Measurements from ENCODE around the gene UGT1A6. TPM values are rescaled to one million over a fixed set of nuclear protein-coding genes. Genes with fewer than 3 reads are reported as not detected.
"Not testable (repeated sequence)": the region's sequence is repeated elsewhere in the genome, so short reads cannot be mapped to it uniquely, and the experiment has no call there.

UGT1A6 gene
- total RNA-seq, 1 donor from 2014 or later, result not detected

- Histone ChIP-seq H3K4me1 (no peaks in the 10 kb centered on the region), H3K27me3 (ENCODE audit: low read depth) (peaks cover 45% of the 10 kb centered on the region), H3K36me3 (no peaks in the 10 kb centered on the region), H3K27ac (replicated peaks) (no peak overlapping the region), H3K9me3 (replicated peaks) (peaks cover 13% of the 10 kb centered on the region), H3K4me3 (no peak overlapping the region)
- DNase-seq, result no peak
- TF ChIP-seq, protein P1, sequence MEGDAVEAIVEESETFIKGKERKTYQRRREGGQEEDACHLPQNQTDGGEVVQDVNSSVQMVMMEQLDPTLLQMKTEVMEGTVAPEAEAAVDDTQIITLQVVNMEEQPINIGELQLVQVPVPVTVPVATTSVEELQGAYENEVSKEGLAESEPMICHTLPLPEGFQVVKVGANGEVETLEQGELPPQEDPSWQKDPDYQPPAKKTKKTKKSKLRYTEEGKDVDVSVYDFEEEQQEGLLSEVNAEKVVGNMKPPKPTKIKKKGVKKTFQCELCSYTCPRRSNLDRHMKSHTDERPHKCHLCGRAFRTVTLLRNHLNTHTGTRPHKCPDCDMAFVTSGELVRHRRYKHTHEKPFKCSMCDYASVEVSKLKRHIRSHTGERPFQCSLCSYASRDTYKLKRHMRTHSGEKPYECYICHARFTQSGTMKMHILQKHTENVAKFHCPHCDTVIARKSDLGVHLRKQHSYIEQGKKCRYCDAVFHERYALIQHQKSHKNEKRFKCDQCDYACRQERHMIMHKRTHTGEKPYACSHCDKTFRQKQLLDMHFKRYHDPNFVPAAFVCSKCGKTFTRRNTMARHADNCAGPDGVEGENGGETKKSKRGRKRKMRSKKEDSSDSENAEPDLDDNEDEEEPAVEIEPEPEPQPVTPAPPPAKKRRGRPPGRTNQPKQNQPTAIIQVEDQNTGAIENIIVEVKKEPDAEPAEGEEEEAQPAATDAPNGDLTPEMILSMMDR (IDR thresholded peaks at IDR 0.05; ENCODE audit: borderline replicate concordance), result no peak
- intact Hi-C loops (cut with micrococcal nuclease), result no loop called here
Measured at GRCh38 chr2:233746475-233747282, 54.0 kb downstream of the UGT1A6 start.

DNA sequence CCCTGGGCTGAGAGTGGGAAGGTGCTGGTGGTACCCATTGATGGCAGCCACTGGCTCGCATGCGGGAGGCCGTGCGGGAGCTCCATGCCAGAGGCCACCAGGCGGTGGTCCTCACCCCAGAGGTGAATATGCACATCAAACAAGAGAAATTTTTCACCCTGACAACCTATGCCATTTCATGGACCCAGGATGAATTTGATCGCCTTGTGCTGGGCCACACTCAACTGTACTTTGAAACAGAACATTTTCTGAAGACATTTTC, 54.5 kb downstream of the UGT1A6 start:
- Histone ChIP-seq H3K27me3 (ENCODE audit: low read depth) (peaks cover 40% of the 10 kb centered on the region), H3K9me3 (replicated peaks) (peaks cover 13% of the 10 kb centered on the region), H3K27ac (replicated peaks) (no peak overlapping the region), H3K4me3 (no peak overlapping the region), H3K4me1 (no peaks in the 10 kb centered on the region), H3K36me3 (no peaks in the 10 kb centered on the region)
- no peak for DNase-seq
- TF ChIP-seq, protein P1 (IDR thresholded peaks at IDR 0.05; ENCODE audit: borderline replicate concordance), result no peak
- intact Hi-C loops (cut with micrococcal nuclease), result no loop called here

DNA sequence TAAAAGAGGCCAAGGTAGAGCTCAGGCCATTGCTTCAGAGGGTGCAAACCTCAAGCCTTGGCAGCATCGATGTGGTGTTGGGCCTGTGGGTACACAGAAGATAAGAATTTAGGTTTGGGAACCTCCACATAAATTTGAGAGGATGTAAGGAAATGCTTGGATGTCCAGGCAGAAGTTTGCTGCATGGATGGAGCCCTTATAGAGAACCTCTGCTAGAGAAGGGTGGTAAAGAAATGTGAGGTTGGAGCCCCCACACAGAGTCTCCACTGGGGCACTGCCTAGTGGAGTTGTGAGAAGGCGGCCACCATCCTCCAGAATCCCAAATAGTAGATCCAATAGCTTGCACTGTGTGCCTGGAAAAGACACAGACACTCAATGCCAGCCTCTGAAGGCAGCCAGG, 58.0 kb downstream of the UGT1A6 start:
- not testable (repeated sequence) for H3K4me3 ChIP-seq

DNA sequence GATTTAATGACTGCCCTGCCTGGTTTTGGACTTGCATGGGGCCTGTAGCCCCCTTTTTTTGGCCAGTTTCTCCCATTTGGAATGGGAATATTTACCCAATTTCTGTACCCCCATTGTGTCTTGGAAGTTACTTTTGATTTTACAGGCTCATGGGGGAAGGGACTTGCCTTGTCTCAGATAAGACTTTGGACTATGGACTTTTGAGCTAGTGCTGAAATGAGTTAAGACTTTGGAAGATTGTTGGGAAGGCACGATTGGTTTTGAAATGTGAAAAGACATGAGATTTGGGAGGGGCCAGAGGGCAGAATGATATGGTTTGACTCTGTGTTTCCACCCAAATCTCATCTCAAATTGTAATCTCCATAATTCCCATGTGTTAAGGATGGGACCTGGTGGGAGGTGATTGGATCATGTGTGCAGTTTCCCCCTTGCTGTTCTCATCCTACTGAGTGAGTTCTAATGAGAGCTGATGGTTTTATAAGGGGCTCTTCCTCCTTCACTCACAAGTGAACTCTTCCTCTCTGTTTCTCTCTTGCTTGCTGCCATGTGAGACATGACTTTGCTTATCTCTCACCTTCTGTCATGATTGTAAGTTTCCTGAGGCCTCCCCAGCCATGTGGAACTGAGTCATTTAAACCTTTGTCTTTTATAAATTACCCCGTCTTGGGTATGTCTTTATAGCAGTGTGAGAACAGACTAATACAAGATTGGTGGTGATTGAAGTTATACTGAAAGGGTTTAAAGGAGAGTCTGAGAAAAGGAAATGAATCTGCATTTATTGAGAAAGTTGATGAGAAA, 58.7 kb downstream of the UGT1A6 start:
- intact Hi-C loops (cut with micrococcal nuclease); H3K4me3 ChIP-seq; DNase-seq: not testable (repeated sequence)

More for the DNA sequence above, 58.0 kb downstream of the UGT1A6 start:
- H3K36me3 ChIP-seq; DNase-seq; H3K4me1 ChIP-seq; H3K27ac ChIP-seq (replicated peaks); intact Hi-C loops (cut with micrococcal nuclease): not testable (repeated sequence)
- Histone ChIP-seq H3K9me3 (replicated peaks) (peaks cover 13% of the 10 kb centered on the region), H3K27me3 (ENCODE audit: low read depth) (peaks cover 43% of the 10 kb centered on the region)

GRCh38 chr2:233754872-233755611, 62.4 kb downstream of the UGT1A6 start:
- Histone ChIP-seq H3K27ac (replicated peaks) (no peak overlapping the region), H3K4me3 (no peak overlapping the region), H3K36me3 (no peaks in the 10 kb centered on the region), H3K27me3 (ENCODE audit: low read depth) (peaks cover 19% of the 10 kb centered on the region), H3K9me3 (replicated peaks) (peaks cover 13% of the 10 kb centered on the region), H3K4me1 (no peaks in the 10 kb centered on the region)
- TF ChIP-seq, protein P1 (IDR thresholded peaks at IDR 0.05; ENCODE audit: borderline replicate concordance), result no peak
- intact Hi-C loops (cut with micrococcal nuclease), result no loop called here
- DNase-seq, result no peak

More for the DNA sequence above, 58.7 kb downstream of the UGT1A6 start:
- H3K27ac ChIP-seq (replicated peaks); H3K4me1 ChIP-seq; H3K36me3 ChIP-seq: not testable (repeated sequence)
- Histone ChIP-seq H3K9me3 (replicated peaks) (peaks cover 13% of the 10 kb centered on the region), H3K27me3 (ENCODE audit: low read depth) (peaks cover 37% of the 10 kb centered on the region)

GRCh38 chr2:233756429-233757081, 63.9 kb downstream of the UGT1A6 start:
- H3K27me3 ChIP-seq (ENCODE audit: low read depth), result peaks cover 12% of the 10 kb centered on the region
- intact Hi-C loops (cut with micrococcal nuclease), result no loop called here
- H3K4me1 ChIP-seq, result no peaks in the 10 kb centered on the region
- no peaks in the 10 kb centered on the region for H3K36me3 ChIP-seq
- no peak overlapping the region for H3K27ac ChIP-seq (replicated peaks)
- no peak overlapping the region for H3K4me3 ChIP-seq
- no peaks in the 10 kb centered on the region for H3K9me3 ChIP-seq (replicated peaks)
- TF ChIP-seq, protein P1 (IDR thresholded peaks at IDR 0.05; ENCODE audit: borderline replicate concordance), result no peak
- DNase-seq, result no peak
